GM21825 (cell line): ENCODE measurements around the gene FIGNL2.

Experiments
- ATAC-seq: cut with Tn5 transposase; IDR thresholded peaks from one replicate; pipeline ENCODE4 v1.9.1; 2021; ENCODE audit warnings: mild to moderate bottlenecking, moderate library complexity; ENCODE audit not compliant: unreplicated experiment

FIGNL2 gene

GRCh38 chr12:51879102-51879501 lies 30.6 kb upstream of the FIGNL2 start:
- no peak for ATAC-seq

DNA sequence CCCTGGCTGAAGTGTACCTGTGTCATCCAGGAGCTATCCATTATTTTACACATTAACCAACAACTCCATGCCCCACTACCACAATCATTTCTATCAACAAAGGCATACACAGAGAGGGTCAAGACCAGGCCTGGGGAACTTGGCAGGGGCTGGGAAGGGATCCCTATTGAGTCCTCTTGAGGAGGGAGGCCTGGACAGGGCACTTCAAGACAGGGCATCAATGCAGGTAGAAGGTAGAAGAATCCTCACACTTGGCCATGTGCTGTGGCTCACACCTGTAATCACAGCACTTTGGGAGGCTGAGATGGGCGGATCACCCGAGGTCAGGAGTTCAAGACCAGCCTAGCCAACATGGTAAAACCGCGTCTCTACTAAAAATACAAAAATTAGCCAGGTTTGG lies 26.0 kb upstream of the FIGNL2 start:
- no peak for ATAC-seq

DNA sequence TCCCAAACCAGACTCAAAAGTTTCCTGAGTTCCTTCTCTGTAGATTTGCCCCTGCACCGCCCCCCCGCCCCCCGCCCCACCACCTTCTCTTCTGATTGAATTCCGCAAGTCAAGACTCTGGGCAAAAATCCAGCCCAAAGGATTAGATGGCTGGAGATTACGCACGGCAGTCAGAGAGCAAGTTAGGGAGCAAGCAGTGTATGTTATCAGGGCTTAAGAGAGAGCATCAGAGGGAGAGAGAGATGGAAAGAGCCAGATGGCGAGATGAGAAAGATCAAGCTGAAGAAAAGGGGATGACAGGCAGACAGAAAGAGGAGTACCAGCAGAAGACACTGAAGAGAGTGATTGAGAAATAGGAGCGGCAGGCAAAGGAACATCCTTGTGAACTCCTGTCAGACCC lies 25.5 kb upstream of the FIGNL2 start:
- no peak for ATAC-seq

GRCh38 chr12:51873251-51873994 lies 24.9 kb upstream of the FIGNL2 start:
- ATAC-seq: no peak

GRCh38 chr12:51872689-51872981 lies 24.1 kb upstream of the FIGNL2 start:
- no peak for ATAC-seq

GRCh38 chr12:51871918-51872688 lies 23.6 kb upstream of the FIGNL2 start:
- no peak for ATAC-seq

DNA sequence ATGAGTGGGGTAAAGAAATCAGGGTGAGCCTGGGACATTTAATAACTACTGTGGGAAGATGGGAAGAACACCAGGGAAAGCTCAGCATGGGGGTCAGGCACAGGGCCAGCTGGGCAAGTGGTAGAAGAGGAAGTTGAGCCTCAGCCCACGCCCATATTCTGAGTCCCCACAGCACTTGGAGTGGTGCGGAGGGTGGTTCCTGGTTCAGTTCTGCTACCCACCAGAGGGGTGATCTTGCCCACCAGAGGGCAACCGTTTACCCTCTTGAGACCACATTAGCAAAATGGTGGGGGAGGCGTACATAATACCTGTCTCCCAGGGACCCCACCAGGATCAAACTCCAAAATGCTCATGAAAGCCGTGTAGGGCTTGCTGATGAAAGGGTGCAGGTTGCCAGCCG lies 22.6 kb upstream of the FIGNL2 start:
- no peak for ATAC-seq

DNA sequence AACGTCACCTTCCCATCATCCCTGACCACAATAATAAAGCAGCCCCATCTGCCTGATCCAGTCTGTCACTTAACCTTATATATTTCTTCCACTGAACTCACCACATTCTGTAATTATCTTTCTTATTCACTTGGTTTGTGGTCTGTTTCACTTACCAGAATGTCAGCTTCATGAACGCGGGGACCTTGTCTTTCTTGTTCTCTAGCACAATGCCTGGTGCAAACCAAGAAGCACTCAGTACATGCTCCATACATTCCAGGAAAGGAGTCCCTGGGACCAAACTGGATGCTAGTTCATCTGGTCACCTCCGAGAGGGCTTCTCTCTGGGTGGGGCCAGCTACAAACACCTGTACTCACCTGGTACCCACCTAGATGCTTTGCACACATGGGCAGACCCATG lies 22.0 kb upstream of the FIGNL2 start:
- ATAC-seq: no peak

DNA sequence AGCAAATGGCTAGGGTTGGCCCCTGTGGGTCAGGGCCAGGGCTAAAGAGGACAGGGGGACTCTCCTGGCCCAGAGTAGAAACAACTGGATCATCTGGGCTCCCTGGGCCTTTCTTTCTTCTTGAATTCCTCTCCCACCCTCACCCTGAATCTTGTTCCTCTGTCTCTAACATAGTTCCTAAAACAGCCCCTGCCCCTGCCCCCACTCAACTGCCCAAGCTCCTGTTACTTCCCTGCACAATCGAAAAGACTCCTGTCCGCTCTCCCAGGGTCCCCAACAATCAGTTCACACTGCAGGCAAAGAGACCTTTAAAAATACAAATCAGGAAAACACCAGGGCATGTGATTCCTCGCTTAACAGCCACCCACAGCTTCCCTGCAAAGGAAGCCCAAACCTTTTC lies 21.4 kb upstream of the FIGNL2 start:
- ATAC-seq: no peak

DNA sequence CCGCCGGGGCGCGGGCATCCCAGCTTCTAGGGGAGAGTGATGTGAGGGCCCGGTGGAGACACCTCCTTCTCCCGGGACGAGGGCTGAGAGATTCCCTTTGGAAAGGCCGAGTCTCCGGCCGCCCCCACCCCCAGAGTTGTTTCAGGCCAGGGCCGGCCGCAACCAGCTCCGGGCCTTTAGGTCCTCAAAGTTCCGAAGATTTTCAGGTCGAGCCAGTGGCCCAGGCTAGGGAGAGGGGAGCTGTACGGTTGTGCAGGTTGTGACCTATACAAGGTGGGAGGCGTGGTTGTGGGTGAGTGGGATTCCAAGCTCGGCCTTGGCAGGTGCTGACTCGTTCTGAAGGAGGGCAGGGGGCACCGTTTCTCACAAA lies 21.0 kb upstream of the FIGNL2 start:
- no peak for ATAC-seq

GRCh38 chr12:51868821-51869495 lies 20.4 kb upstream of the FIGNL2 start:
- no peak for ATAC-seq

GRCh38 chr12:51867796-51868428 lies 19.4 kb upstream of the FIGNL2 start:
- no peak for ATAC-seq

DNA sequence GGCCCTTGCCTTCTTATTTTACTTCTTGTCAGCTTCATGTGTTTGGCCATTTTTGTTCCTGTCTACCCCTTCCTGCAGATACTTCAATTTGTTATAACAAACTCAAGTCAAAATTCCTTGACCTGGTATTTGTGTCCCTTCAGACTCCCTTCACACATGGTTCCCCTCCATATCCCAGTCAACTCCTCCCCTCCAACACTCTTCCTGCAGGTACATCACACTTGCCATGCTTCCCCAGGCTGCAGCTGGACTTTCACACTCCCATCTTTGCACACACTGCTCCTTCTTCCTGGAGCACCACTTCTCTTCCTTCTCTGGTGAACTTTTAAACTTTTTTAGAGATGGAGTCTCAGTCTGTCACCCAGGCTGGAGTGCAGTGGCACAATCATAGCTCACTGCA lies 18.9 kb upstream of the FIGNL2 start:
- no peak for ATAC-seq

DNA sequence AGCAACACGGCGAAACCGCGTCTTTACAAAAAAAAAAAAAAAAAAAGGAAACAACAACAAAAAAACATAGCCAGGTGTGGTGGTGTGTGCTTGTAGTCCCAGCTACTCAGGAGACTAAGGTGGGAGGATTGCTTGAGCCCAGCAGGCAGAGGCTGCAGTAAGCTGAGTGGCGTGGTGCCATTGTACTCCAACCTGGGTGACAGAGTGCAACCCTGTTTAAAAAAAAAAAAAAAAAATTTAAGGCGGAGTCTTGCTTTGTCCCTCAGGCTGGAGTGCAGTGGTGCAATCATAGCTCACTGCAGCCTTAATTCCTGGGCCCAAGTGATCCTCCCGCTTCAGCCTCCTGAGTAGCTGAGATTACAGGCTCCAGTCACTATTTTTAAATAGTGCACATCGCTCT lies 18.2 kb upstream of the FIGNL2 start:
- no peak for ATAC-seq

DNA sequence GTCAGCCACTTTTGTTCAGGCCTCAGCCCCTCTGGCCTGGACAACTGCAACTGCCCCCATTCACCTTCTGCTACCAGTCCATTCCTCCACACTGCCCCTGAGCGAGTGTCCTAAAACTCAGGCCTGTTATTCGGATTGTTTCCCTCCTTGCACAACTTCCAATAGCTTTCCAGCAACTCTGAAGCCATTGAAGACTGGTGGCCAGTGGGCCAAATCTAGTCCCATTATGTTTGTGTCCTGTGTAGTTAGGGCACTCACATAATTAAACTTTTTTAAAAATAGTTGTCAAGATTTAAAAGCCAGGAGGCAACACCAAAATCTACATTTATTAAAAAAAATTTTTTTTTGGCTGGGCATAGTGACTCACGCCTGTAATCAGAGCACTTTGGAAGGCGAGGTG lies 17.8 kb upstream of the FIGNL2 start:
- ATAC-seq: no peak

DNA sequence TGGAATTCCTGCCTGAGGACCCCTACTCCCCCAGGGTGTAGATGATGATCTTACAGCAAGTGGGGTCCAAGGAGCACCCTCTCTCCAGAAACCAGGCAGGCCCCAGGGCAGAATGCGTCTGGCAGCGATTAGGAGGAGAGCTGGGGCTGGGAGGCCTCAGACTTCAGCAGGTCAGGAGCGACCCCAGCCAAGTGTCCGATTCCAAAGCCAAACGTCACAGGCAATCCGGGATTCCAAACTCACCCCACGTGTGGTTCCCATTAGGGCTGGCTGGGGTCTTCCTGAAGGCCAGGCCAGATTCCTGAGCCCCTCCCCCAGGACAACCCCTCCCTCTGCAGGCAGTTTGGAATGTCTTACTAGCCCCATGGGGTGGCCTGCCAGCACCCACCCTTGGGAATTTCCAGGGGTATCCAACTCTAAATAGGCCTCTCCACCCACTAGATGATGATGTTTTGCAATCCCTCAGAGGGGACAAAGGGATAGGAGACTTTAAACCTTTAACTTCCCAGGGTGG lies 17.3 kb upstream of the FIGNL2 start:
- no peak for ATAC-seq

- no peak for ATAC-seq
These were observed 16.5 kb upstream of the FIGNL2 start for GRCh38 chr12:51864833-51865670.

DNA sequence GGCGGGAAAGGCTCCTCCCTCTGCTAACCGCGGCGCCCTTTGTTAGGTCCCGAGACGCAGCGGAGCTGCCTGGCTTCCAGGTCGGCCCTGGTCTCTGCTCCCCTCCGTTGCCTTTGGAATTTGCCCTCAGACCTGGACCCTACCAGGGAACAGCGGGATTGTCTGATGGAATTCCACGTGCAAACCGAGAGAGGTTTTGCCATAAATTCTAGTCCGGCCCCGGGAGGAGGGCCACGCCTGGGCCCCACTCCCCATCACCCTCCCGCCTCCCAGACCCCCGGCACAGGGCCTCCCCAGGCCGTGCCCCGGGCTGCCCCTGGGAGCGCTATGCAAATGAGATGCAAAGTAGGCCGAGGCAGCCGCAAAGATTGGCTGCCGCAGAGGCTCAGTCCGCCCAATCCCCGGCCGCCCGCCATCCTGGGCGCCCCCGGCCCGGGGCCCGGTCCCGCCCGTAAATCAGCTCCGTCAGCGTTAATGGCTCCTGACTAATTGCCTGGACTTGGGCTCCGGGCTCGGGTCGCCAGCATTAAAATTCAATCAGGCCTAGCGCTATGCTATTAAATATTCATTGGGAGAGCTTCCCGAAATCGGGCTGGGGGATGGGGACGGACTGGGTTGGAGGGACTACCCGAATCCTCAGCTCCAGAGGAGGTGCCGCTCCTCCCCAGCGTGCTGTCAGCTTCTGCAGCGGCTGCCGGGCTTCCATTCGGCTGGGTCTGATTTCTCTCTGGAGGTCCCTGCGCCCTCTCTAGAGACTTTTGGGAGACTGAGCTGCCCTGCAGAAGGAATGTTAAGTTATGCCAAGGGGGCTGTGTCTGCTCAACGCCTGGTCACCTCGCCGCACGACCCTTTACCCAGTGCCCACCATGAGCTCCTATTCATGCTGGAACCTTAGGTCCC lies 15.7 kb upstream of the FIGNL2 start:
- ATAC-seq: no peak

GRCh38 chr12:51863363-51863932 lies 14.9 kb upstream of the FIGNL2 start:
- ATAC-seq: no peak
